HL-60 (cell line): ENCODE data around the gene BCAR3.

Experiments
- DNase-seq, 2 experiments: peaks; one replicate each; pipeline ENCODE4 v3.0.0-alpha.2; 2010 to 2020; ENCODE audit warnings: low read depth in 1 of 2, low spot score in 1 of 2
- H3K27ac ChIP-seq: fragments of 250-450 bp; sonication (Bioruptor Pico); replicated peaks from 2 replicates; pipeline ENCODE4 v1.5.1; 2020; ENCODE audit warnings: mild to moderate bottlenecking, moderate library complexity
- H3K27me3 ChIP-seq: fragments of 250-450 bp; sonication (Bioruptor Pico); 2 replicates; pipeline ENCODE4 v1.5.1; 2021; ENCODE audit warnings: mild to moderate bottlenecking, moderate library complexity; ENCODE audit not compliant: insufficient read depth, poor library complexity, severe bottlenecking
- H3K4me3 ChIP-seq: replicated peaks from 2 replicates; pipeline ENCODE4 v1.5.1; 2011; ENCODE audit warnings: mild to moderate bottlenecking, control low read depth, low read length; ENCODE audit not compliant: insufficient read depth
- GABPA ChIP-seq: IDR thresholded peaks from 2 replicates; pipeline ENCODE4 v1.6.1; 2012; ENCODE audit warnings: low read depth
- POLR2AphosphoS5 ChIP-seq: IDR thresholded peaks from 2 replicates; pipeline ENCODE4 v1.6.1; 2012; ENCODE audit warnings: low read depth
- SPI1 ChIP-seq: IDR thresholded peaks from 2 replicates; pipeline ENCODE4 v1.6.1; 2012; ENCODE audit warnings: low read depth, mild to moderate bottlenecking, borderline replicate concordance
- TF ChIP-seq, protein P1 (sequence below): IDR thresholded peaks from one replicate; pipeline ENCODE4 v1.5.1; 2011; ENCODE audit warnings: low read length, control low read depth, inconsistent platforms; ENCODE audit not compliant: insufficient read depth
- TF ChIP-seq, protein P2 (sequence below): IDR thresholded peaks from 2 replicates; pipeline ENCODE4 v1.6.1; 2012; ENCODE audit warnings: low read depth; ENCODE audit not compliant: insufficient replicate concordance

BCAR3 gene

DNA sequence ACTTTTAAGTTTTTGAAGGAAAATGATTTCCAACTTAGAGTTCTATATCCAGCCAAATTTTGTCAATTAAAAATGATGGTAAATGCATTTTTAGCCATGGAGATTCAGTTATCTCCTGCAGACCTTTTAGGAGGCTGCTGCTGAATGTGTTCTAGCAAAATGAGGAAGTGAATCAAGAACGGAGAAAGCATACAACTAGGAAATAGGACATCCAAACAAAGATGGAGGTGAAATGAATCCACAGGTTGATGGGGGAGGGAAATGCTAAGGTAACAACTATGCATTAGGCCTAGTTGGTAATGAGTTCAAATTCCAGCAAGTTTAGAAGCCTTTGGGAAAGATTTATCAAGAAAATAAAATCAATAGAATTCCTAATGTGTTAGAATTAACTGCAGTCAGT lies 153.2 kb downstream of the BCAR3 start:
- no peaks in the 10 kb centered on the region for H3K27me3 ChIP-seq
- DNase-seq: no peak
- TF ChIP-seq GABPA (no peak), SPI1 (peak; percentile 99), POLR2AphosphoS5 (no peak)
- TF ChIP-seq, protein P1, sequence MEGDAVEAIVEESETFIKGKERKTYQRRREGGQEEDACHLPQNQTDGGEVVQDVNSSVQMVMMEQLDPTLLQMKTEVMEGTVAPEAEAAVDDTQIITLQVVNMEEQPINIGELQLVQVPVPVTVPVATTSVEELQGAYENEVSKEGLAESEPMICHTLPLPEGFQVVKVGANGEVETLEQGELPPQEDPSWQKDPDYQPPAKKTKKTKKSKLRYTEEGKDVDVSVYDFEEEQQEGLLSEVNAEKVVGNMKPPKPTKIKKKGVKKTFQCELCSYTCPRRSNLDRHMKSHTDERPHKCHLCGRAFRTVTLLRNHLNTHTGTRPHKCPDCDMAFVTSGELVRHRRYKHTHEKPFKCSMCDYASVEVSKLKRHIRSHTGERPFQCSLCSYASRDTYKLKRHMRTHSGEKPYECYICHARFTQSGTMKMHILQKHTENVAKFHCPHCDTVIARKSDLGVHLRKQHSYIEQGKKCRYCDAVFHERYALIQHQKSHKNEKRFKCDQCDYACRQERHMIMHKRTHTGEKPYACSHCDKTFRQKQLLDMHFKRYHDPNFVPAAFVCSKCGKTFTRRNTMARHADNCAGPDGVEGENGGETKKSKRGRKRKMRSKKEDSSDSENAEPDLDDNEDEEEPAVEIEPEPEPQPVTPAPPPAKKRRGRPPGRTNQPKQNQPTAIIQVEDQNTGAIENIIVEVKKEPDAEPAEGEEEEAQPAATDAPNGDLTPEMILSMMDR: no peak
- TF ChIP-seq, protein P2, sequence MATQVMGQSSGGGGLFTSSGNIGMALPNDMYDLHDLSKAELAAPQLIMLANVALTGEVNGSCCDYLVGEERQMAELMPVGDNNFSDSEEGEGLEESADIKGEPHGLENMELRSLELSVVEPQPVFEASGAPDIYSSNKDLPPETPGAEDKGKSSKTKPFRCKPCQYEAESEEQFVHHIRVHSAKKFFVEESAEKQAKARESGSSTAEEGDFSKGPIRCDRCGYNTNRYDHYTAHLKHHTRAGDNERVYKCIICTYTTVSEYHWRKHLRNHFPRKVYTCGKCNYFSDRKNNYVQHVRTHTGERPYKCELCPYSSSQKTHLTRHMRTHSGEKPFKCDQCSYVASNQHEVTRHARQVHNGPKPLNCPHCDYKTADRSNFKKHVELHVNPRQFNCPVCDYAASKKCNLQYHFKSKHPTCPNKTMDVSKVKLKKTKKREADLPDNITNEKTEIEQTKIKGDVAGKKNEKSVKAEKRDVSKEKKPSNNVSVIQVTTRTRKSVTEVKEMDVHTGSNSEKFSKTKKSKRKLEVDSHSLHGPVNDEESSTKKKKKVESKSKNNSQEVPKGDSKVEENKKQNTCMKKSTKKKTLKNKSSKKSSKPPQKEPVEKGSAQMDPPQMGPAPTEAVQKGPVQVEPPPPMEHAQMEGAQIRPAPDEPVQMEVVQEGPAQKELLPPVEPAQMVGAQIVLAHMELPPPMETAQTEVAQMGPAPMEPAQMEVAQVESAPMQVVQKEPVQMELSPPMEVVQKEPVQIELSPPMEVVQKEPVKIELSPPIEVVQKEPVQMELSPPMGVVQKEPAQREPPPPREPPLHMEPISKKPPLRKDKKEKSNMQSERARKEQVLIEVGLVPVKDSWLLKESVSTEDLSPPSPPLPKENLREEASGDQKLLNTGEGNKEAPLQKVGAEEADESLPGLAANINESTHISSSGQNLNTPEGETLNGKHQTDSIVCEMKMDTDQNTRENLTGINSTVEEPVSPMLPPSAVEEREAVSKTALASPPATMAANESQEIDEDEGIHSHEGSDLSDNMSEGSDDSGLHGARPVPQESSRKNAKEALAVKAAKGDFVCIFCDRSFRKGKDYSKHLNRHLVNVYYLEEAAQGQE: no peak
- H3K27ac ChIP-seq: no peak overlapping the region
- no peak overlapping the region for H3K4me3 ChIP-seq

DNA sequence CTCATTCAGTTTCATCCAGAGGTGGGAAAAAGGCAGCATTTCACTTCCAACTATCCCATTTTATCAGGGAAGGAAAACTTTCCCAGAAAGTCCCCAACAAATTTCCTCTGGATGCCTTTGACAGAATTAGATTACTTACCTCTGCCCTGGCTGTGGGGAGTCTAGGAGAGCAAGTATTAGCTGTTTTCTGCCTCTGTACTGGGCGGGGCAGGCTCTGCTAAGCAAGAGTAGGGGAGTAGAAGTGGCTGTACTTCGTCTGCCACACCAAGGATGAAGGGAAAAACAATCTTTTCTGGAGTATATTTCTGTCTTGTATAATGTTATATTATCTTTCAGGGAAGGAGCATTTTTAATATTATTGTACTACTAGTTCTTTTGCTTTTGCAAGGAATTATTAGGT lies 155.2 kb downstream of the BCAR3 start:
- Histone ChIP-seq H3K4me3 (no peak overlapping the region), H3K27me3 (no peaks in the 10 kb centered on the region), H3K27ac (no peak overlapping the region)
- no peak for TF ChIP-seq GABPA
- TF ChIP-seq, protein P1: no peak
- TF ChIP-seq, protein P2: no peak
- no peak for TF ChIP-seq SPI1
- no peak for TF ChIP-seq POLR2AphosphoS5
- DNase-seq: no peak

DNA sequence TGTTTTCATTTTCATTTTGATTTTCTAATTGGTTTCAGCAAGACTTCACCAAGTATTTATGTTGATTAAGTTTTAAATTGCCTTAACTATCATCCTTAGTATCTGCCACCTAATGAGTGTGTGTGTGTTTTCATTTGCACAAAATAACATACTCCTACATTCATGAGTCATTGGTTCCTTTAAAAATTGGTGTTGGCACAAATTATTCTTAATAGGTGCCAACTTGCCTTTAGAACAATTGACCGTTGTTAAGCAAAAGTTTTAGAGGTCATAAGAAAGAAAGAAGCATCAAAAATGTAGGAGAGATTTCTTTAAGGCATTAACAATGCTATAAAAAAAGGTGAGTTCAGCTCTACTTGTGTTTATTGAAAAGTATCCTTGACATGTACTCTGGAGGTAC lies 156.2 kb downstream of the BCAR3 start:
- Histone ChIP-seq H3K27me3 (no peaks in the 10 kb centered on the region), H3K4me3 (no peak overlapping the region), H3K27ac (no peak overlapping the region)
- TF ChIP-seq GABPA (no peak), POLR2AphosphoS5 (no peak), SPI1 (no peak)
- TF ChIP-seq, protein P2: no peak
- TF ChIP-seq, protein P1: no peak
- DNase-seq: no peak
